HepG2 (cell line): Measurements from ENCODE around the gene SAP30. TPM values are rescaled to one million over a fixed set of nuclear protein-coding genes. Genes with fewer than 3 reads are reported as not detected.

ENCODE experiments used
- AGO1 ChIP-seq: fragments of 200-400 bp; formaldehyde crosslinking; IDR thresholded peaks from 2 replicates; pipeline ENCODE4 v1.6.1; 2017; ENCODE audit warnings: mild to moderate bottlenecking, low read depth, low read length, moderate library complexity; ENCODE audit not compliant: poor library complexity, severe bottlenecking
- ATRX ChIP-seq: sonication (generic); formaldehyde crosslinking; IDR thresholded peaks from 2 replicates; pipeline ENCODE4 v1.4.0; 2020; ENCODE audit warnings: missing genetic modification reagents, borderline replicate concordance
- DNMT3B ChIP-seq: conservative IDR thresholded peaks from 2 replicates; pipeline ENCODE4 v1.6.1; 2016; ENCODE audit warnings: missing biosample characterization, control low read depth
- KLF15 ChIP-seq: sonication (generic); formaldehyde crosslinking; IDR thresholded peaks from 2 replicates; pipeline ENCODE4 v1.8.1; 2023; ENCODE audit warnings: borderline replicate concordance, mild to moderate bottlenecking, inconsistent platforms, missing genetic modification reagents, mixed read lengths
- TEAD2 ChIP-seq: sonication (generic); formaldehyde crosslinking; IDR thresholded peaks from 2 replicates; pipeline ENCODE4 v1.9.0; 2021; ENCODE audit warnings: missing genetic modification reagents
- ZBTB8A ChIP-seq: sonication (generic); formaldehyde crosslinking; IDR thresholded peaks from 2 replicates; pipeline ENCODE4 v1.4.0; 2020; ENCODE audit warnings: mild to moderate bottlenecking, low read depth, missing genetic modification reagents, borderline replicate concordance
- ZNF138 ChIP-seq: sonication (generic); formaldehyde crosslinking; IDR thresholded peaks from 2 replicates; pipeline ENCODE4 v1.5.0; 2020; ENCODE audit warnings: mild to moderate bottlenecking, low read depth, missing genetic modification reagents
- ZNF383 ChIP-seq: sonication (generic); formaldehyde crosslinking; IDR thresholded peaks from 2 replicates; pipeline ENCODE4 v1.4.0; 2020; ENCODE audit warnings: missing genetic modification reagents, mild to moderate bottlenecking, borderline replicate concordance
- ZNF652 ChIP-seq: IDR thresholded peaks from 2 replicates; pipeline ENCODE4 v1.6.1; 2016; ENCODE audit warnings: low read depth, borderline replicate concordance
- ZNF724P ChIP-seq: sonication (generic); formaldehyde crosslinking; IDR thresholded peaks from 2 replicates; pipeline ENCODE4 v1.8.0; 2022; ENCODE audit warnings: missing genetic modification reagents, borderline replicate concordance
- ZNF768 ChIP-seq: sonication (generic); formaldehyde crosslinking; IDR thresholded peaks from 2 replicates; pipeline ENCODE4 v1.4.0; 2020; ENCODE audit warnings: missing genetic modification reagents
- ZNF780A ChIP-seq: sonication (generic); formaldehyde crosslinking; IDR thresholded peaks from 2 replicates; pipeline ENCODE4 v1.8.0; 2022; ENCODE audit warnings: mild to moderate bottlenecking, missing genetic modification reagents, moderate library complexity
- ZZZ3 ChIP-seq: sonication (generic); formaldehyde crosslinking; IDR thresholded peaks from 2 replicates; pipeline ENCODE4 v1.4.0; 2020; ENCODE audit warnings: missing genetic modification reagents, mild to moderate bottlenecking, borderline replicate concordance
- polyA plus RNA-seq, 8 experiments: library from polyadenylated mRNA; depleted of rRNA in 3 of 8; stranded (reverse) in 7 of 8; unstranded in 1 of 8; fragments of >200 nt; fragmentation: Illumina TruSeq in 4 of 8; extraction: Trizol in 4 of 8; gene quantifications; 2 replicates each; pipeline versions ENCODE4 v1.2.1 to v1.2.3, GENCODE V29; 2011 to 2016; ENCODE audit warnings: low read depth in 4 of 8, missing spikeins in 1 of 8, mixed read lengths in 1 of 8; ENCODE audit not compliant: insufficient read depth in 1 of 8
- total RNA-seq, 5 experiments: library from RNA; depleted of rRNA; stranded (reverse); fragments of >200 nt; fragmentation: Illumina TruSeq; extraction: Trizol; gene quantifications; 2 replicates each; pipeline ENCODE4 v1.2.3, GENCODE V29; 2016; ENCODE audit warnings: low read depth in 1 of 5
- TF ChIP-seq, protein P1 (sequence below): IDR thresholded peaks from 2 replicates; pipeline ENCODE4 v1.6.1; 2016
- TF ChIP-seq, protein P2 (sequence below): sonication (generic); formaldehyde crosslinking; conservative IDR thresholded peaks from 2 replicates; pipeline ENCODE4 v1.4.0; 2020; ENCODE audit warnings: missing genetic modification reagents
- TF ChIP-seq, protein P3 (sequence below): sonication (generic); formaldehyde crosslinking; conservative IDR thresholded peaks from 2 replicates; pipeline ENCODE4 v1.8.0; 2022; ENCODE audit warnings: mild to moderate bottlenecking, moderate library complexity, missing genetic modification reagents
- TF ChIP-seq, protein P4 (sequence below): sonication (generic); formaldehyde crosslinking; IDR thresholded peaks from 2 replicates; pipeline ENCODE4 v1.8.1; 2023; ENCODE audit warnings: mild to moderate bottlenecking, missing genetic modification reagents
- TF ChIP-seq, protein P5 (sequence below): sonication (generic); formaldehyde crosslinking; IDR thresholded peaks from 2 replicates; pipeline ENCODE4 v1.4.0; 2020; ENCODE audit warnings: missing genetic modification reagents
- TF ChIP-seq, protein P6 (sequence below): sonication (generic); formaldehyde crosslinking; IDR thresholded peaks from 2 replicates; pipeline ENCODE4 v1.5.0; 2020; ENCODE audit warnings: mild to moderate bottlenecking, missing genetic modification reagents, borderline replicate concordance

The SAP30 gene
- total and polyA plus RNA-seq, 2 of the 13 experiments (the other 11 are each of a cell fraction or from before 2014, with no cell fraction given), result 14.2 to 25.1 TPM

DNA sequence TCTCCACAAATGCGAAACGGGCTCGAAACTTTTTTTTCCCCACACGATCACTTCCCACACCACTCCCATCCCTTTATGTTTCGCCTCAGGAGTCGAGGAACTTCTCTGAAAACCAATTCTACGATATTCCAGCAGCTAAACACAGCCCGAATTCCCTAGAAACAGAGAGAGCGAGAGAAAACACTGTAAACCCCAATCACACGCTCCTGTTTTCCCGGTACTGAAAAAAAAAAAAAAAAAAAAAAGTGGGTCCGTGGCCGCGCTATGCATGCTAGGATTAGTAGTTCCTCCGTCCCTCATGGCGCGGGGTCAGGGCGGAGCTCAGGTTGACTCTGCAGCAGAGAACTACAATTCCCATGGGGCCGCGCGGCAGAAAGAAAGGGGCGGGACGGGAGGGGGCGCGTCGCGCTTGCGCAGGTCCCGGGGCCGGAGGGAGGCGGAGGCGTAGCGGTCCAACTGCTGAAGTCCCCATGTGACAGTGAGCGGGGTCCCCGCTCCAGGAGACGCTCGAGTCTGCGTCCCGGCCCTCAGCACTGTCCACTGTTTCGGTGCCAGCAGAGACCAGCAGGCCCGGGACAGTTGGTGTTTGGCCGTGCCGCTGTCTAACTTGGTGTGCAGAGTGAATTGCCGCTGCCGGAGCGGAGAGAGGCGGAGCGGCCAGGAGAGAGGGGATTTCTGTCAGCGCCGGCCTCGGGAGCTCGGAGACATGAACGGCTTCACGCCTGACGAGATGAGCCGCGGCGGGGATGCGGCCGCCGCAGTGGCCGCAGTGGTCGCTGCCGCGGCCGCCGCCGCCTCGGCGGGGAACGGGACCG is at the start of gene SAP30 (continued):
- TF ChIP-seq ATRX (no peak), ZNF652 (CRISPR knock-in tag) (peak; percentile 23; the same call in 1 of the 2 replicates), TEAD2 (no peak), ZNF780A (no peak), ZZZ3 (CRISPR knock-in tag) (no peak), ZNF383 (CRISPR knock-in tag) (no peak), DNMT3B (CRISPR knock-in tag) (no peak), AGO1 (peak; percentile 55), ZNF138 (CRISPR knock-in tag) (peak; percentile 84; the same call in 1 of the 2 replicates), ZNF724P (no peak), ZBTB8A (CRISPR knock-in tag) (0 out of 2 replicates have a peak, but pooled peaks have one; percentile 47), ZNF768 (peak; percentile 76), KLF15 (CRISPR knock-in tag) (no peak)
- TF ChIP-seq, protein P1, sequence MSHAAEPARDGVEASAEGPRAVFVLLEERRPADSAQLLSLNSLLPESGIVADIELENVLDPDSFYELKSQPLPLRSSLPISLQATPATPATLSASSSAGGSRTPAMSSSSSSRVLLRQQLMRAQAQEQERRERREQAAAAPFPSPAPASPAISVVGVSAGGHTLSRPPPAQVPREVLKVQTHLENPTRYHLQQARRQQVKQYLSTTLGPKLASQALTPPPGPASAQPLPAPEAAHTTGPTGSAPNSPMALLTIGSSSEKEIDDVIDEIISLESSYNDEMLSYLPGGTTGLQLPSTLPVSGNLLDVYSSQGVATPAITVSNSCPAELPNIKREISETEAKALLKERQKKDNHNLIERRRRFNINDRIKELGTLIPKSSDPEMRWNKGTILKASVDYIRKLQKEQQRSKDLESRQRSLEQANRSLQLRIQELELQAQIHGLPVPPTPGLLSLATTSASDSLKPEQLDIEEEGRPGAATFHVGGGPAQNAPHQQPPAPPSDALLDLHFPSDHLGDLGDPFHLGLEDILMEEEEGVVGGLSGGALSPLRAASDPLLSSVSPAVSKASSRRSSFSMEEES, result peak; percentile 81
- TF ChIP-seq, protein P2, sequence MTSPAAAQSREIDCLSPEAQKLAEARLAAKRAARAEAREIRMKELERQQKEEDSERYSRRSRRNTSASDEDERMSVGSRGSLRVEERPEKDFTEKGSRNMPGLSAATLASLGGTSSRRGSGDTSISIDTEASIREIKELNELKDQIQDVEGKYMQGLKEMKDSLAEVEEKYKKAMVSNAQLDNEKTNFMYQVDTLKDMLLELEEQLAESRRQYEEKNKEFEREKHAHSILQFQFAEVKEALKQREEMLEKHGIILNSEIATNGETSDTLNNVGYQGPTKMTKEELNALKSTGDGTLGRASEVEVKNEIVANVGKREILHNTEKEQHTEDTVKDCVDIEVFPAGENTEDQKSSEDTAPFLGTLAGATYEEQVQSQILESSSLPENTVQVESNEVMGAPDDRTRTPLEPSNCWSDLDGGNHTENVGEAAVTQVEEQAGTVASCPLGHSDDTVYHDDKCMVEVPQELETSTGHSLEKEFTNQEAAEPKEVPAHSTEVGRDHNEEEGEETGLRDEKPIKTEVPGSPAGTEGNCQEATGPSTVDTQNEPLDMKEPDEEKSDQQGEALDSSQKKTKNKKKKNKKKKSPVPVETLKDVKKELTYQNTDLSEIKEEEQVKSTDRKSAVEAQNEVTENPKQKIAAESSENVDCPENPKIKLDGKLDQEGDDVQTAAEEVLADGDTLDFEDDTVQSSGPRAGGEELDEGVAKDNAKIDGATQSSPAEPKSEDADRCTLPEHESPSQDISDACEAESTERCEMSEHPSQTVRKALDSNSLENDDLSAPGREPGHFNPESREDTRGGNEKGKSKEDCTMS (CRISPR knock-in tag), result no peak
- TF ChIP-seq, protein P3, sequence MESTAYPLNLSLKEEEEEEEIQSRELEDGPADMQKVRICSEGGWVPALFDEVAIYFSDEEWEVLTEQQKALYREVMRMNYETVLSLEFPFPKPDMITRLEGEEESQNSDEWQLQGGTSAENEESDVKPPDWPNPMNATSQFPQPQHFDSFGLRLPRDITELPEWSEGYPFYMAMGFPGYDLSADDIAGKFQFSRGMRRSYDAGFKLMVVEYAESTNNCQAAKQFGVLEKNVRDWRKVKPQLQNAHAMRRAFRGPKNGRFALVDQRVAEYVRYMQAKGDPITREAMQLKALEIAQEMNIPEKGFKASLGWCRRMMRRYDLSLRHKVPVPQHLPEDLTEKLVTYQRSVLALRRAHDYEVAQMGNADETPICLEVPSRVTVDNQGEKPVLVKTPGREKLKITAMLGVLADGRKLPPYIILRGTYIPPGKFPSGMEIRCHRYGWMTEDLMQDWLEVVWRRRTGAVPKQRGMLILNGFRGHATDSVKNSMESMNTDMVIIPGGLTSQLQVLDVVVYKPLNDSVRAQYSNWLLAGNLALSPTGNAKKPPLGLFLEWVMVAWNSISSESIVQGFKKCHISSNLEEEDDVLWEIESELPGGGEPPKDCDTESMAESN, result peak; percentile 44; the same call in 1 of the 2 replicates
- TF ChIP-seq, protein P4, sequence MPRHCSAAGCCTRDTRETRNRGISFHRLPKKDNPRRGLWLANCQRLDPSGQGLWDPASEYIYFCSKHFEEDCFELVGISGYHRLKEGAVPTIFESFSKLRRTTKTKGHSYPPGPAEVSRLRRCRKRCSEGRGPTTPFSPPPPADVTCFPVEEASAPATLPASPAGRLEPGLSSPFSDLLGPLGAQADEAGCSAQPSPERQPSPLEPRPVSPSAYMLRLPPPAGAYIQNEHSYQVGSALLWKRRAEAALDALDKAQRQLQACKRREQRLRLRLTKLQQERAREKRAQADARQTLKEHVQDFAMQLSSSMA (CRISPR knock-in tag), result no peak
- TF ChIP-seq, protein P5, sequence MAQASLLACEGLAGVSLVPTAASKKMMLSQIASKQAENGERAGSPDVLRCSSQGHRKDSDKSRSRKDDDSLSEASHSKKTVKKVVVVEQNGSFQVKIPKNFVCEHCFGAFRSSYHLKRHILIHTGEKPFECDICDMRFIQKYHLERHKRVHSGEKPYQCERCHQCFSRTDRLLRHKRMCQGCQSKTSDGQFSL (CRISPR knock-in tag), result no peak
- TF ChIP-seq, protein P6, sequence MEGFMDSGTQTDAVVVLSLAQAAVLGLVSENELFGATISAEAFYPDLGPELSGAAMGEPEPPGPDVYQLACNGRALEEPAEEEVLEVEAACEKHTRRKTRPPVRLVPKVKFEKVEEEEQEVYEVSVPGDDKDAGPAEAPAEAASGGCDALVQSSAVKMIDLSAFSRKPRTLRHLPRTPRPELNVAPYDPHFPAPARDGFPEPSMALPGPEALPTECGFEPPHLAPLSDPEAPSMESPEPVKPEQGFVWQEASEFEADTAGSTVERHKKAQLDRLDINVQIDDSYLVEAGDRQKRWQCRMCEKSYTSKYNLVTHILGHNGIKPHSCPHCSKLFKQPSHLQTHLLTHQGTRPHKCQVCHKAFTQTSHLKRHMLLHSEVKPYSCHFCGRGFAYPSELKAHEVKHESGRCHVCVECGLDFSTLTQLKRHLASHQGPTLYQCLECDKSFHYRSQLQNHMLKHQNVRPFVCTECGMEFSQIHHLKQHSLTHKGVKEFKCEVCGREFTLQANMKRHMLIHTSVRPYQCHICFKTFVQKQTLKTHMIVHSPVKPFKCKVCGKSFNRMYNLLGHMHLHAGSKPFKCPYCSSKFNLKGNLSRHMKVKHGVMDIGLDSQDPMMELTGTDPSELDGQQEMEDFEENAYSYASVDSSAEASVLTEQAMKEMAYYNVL (CRISPR knock-in tag), result no peak
